Measurements from ENCODE around the gene LCN9.

DNA sequence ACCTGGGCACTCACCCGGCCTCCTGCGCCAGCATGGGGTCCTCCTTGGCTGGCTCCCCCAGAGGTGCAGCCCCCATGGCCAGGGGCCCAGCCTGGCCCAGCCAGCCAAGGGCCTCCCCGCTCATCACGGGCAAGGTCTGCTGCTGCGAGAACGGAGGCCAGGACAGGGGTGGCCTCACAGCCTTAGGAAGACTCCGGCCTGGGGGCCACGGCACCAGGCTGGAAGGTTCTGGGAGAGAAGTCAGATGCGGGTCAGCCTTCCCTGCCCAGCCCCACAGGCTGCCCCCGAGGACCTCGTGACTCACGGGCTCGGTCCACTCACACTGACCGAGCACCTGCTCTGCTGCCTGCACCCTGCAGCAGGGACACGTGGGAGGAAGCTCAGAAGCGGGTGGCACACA lies 31.9 kb downstream of the LCN9 start:
- TF ChIP-seq, protein P1, sequence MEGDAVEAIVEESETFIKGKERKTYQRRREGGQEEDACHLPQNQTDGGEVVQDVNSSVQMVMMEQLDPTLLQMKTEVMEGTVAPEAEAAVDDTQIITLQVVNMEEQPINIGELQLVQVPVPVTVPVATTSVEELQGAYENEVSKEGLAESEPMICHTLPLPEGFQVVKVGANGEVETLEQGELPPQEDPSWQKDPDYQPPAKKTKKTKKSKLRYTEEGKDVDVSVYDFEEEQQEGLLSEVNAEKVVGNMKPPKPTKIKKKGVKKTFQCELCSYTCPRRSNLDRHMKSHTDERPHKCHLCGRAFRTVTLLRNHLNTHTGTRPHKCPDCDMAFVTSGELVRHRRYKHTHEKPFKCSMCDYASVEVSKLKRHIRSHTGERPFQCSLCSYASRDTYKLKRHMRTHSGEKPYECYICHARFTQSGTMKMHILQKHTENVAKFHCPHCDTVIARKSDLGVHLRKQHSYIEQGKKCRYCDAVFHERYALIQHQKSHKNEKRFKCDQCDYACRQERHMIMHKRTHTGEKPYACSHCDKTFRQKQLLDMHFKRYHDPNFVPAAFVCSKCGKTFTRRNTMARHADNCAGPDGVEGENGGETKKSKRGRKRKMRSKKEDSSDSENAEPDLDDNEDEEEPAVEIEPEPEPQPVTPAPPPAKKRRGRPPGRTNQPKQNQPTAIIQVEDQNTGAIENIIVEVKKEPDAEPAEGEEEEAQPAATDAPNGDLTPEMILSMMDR (conservative IDR thresholded peaks at IDR 0.05; ENCODE audit: low read depth, low read length), result no peak
- TF ChIP-seq RFX5 (IDR thresholded peaks at IDR 0.05; ENCODE audit: low read depth, low read length) (no peak), POLR2A (IDR thresholded peaks at IDR 0.05; ENCODE audit: low read depth, low read length) (no peak)
